Mesodermal cell (in vitro differentiated cells): ENCODE measurements around the gene ZFP90. TPM values are rescaled to one million over a fixed set of nuclear protein-coding genes. Genes with fewer than 3 reads are reported as not detected.
A peak's percentile ranks its signal among the peaks of the same experiment; 100 is the strongest.
"Not testable (repeated sequence)": the region's sequence is repeated elsewhere in the genome, so short reads cannot be mapped to it uniquely, and the experiment has no call there.

ENCODE experiments used
- H3K27ac ChIP-seq: 2 replicates; pipeline ENCODE4 v1.7.0; 2013; ENCODE audit warnings: mild to moderate bottlenecking, low read depth, low read length, moderate library complexity; ENCODE audit not compliant: severe bottlenecking
- H3K36me3 ChIP-seq: 2 replicates; pipeline ENCODE4 v1.7.1; 2013; ENCODE audit warnings: mild to moderate bottlenecking, low read length, moderate library complexity; ENCODE audit not compliant: control insufficient read depth, insufficient read depth
- H3K4me1 ChIP-seq: one replicate; pipeline ENCODE4 v1.7.1; 2013; ENCODE audit warnings: mild to moderate bottlenecking, low read length; ENCODE audit not compliant: insufficient read depth, control insufficient read depth, poor library complexity, severe bottlenecking
- H3K4me3 ChIP-seq: 2 replicates; pipeline ENCODE4 v1.7.0; 2013; ENCODE audit warnings: low read length, control low read depth, mild to moderate bottlenecking; ENCODE audit not compliant: insufficient read depth, poor library complexity, severe bottlenecking; ENCODE audit errors: extremely low read depth
- H3K9me3 ChIP-seq: 2 replicates; pipeline ENCODE4 v1.7.1; 2013; ENCODE audit warnings: mild to moderate bottlenecking, low read length, moderate library complexity; ENCODE audit not compliant: control insufficient read depth
- WGBS, 2 experiments: methylation state at CpG; one replicate each; pipeline ENCODE4 v1.1.5; 2013; ENCODE audit warnings: missing lambda C conversion rate in 2 of 2; ENCODE audit not compliant: insufficient coverage in 2 of 2; 5-methylcytosine and 5-hydroxymethylcytosine counted together
- polyA plus RNA-seq, 2 experiments: library from polyadenylated mRNA; stranded (reverse); fragments of 50-300 nt; gene quantifications; one replicate each; pipeline ENCODE4 v1.2.3, GENCODE V29; 2013

The ZFP90 gene
- polyA plus RNA-seq (2013, experiment 1 of 2), result 31.4 TPM
- polyA plus RNA-seq (2013, experiment 2 of 2), result 37.0 TPM

DNA sequence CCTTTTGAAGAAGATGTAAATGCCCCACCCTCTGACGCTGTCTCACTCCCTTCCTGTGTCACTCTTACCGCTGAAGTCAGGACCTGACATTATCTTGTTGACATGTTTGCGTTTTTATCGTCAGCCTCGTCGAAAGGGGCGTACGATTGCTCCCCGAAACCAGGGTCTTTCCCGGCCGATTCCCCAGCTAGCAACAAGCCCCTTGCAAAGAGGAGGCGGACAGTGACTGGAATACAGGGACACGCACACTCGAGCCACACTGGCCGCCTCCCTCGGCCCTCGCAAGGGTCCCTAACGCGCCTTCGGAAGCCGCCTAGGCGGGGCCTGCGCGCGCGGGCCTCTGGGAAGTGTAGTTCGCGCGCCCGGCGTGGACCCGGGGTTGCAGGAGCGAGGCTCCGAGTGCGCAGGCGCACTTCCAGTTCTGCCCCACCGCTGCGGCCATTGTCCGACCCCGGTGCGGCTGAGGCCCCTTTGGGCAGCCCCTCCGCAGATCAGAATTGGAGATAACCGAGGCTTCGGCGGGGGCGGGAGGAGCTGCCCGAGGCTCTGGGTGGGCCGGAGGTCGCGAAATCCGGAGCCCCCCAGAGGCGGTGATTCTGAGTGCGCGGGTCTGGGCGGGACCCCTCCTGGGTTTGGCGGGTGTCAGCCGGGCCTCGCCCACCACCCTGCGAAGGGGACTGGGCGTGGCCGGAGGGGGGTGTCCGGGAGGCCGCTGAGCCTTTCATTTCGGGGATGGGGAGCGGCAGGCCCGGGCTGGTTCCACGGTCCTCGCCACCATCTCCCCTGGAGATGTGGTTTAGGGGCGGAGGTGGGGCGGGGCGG is at the start of gene ZFP90:
ZFP90 (plus strand) TSS at position 412 of the 822 bp plus-strand sequence. CDS start 502 bp downstream, outside the sequence.
- Histone ChIP-seq H3K4me1 (no peaks in the 10 kb centered on the region), H3K9me3 (peaks cover 26% of the 10 kb centered on the region), H3K27ac (peak within 1 kb of the TSS; percentile 45), H3K36me3 (peaks cover 36% of the 10 kb centered on the region), H3K4me3 (peak within 1 kb of the TSS; percentile 78)
- WGBS, 2 experiments, result 1 to 2% methylated on average over 50 to 51 of the region's 71 CpGs

DNA sequence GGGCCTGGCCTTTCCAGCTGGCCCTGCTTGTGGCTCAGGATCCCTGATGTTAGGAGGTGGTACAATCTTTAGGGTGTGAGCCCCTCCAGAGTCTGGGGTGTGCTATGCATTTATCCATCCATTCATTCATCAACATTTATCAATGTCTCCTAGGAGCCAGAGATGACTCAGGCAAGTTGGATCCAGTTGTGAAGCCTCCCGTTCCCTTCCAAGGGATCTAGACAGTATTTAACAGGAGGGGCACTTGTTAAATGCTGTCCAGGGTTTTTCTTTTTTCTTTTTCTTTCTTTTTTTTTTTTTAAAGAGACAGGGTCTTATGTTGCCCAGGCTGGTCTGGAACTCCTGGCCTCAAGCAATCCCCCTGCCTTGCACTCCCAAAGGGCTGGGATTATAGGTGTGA is 48.7 kb upstream of the ZFP90 start:
- Histone ChIP-seq H3K36me3 (no peaks in the 10 kb centered on the region), H3K9me3 (no peaks in the 10 kb centered on the region), H3K4me1 (peaks cover 15% of the 10 kb centered on the region), H3K27ac (no peak overlapping the region), H3K4me3 (no peak overlapping the region)
- 80% methylated on average over 1 of the region's 1 CpG; no CpG with 5 or more reads in 1 of the 2 experiments for WGBS, 2 experiments

DNA sequence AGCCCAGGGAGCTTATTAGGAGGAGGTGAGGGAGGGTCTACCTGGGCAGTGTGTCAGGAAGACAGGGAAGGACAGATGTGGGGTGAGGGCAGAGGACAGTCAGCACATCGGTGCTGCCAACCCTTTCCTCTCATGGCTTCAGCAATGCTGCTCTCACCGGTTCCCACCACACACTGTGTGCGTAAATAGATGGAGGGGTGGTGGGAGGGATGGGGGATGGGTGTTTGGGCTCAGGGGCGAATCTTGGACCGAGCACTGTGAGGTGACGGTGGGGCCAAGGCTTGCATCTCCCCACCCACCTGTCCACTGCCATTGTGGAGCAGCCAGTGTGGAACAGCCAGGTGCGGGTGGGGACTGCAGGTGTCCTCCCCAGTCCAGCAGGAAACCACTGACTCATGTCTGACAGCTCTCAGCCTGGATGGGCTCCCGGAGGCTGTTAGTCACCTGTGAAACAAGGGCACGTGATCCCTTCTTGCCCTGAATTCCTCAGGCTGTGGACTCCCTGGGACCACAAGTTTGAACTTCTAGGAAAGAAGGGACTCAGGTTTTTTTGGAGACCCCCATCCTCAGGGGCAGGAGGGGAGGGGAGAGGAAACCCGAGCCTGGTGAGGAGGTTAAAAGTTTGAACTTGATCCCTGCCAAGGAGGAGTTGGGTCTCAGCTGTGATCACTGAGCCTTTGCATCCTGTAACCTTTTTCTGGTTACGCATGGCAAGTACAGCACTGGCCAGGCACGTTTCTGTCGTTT is 48.1 kb upstream of the ZFP90 start:
- no peaks in the 10 kb centered on the region for H3K36me3 ChIP-seq
- 47 to 54% methylated on average over 10 to 12 of the region's 13 CpGs for WGBS, 2 experiments
- H3K4me1 ChIP-seq, result peaks cover 15% of the 10 kb centered on the region
- H3K9me3 ChIP-seq, result no peaks in the 10 kb centered on the region
- H3K4me3 ChIP-seq, result no peak overlapping the region
- H3K27ac ChIP-seq, result no peak overlapping the region

DNA sequence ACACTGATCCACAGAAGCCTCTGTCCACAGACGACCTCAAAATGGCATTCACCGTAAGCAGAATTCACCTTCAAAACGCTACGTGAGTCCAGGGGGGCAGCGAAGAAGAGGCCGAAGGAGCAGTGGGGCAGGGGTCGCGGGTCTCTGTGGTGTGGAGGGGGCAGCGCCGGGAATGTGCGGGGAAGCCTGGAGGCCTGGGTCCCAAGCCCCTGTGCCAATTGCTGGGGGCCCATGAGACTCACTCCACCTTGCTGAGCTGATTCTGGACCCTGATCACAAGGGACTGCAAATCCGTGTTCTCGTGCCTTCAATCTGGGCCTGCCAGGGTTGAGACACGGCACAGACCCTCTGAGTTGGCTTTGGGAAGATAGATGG is 47.5 kb upstream of the ZFP90 start:
- no peak overlapping the region for H3K4me3 ChIP-seq
- H3K36me3 ChIP-seq, result no peaks in the 10 kb centered on the region
- peaks cover 13% of the 10 kb centered on the region for H3K4me1 ChIP-seq
- H3K27ac ChIP-seq, result no peak overlapping the region
- WGBS, 2 experiments, result 90 to 91% methylated on average over 14 of the region's 14 CpGs
- H3K9me3 ChIP-seq, result no peaks in the 10 kb centered on the region

DNA sequence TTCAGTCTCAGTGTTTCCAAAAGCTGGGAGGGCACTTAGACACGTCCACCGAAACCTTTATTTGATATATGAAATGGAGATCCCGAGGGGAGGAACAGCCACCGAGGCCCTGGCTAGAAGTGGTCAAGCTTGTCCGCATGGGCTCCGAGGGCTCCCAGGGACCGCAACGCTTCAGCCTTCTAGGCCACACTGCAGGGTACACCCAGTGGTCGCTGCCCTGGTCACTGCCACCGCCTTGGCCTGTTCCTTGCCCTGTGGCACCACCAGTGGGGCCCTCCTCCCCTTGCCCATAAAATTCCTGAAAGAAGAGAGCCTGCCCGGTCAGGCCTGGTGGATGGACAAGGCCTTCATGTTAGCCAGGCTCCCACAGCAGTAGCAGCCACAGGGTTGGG is 46.9 kb upstream of the ZFP90 start:
- 88 to 90% methylated on average over 9 to 11 of the region's 11 CpGs for WGBS, 2 experiments
- peaks cover 7% of the 10 kb centered on the region for H3K4me1 ChIP-seq
- no peak overlapping the region for H3K4me3 ChIP-seq
- H3K27ac ChIP-seq, result no peak overlapping the region
- no peaks in the 10 kb centered on the region for H3K9me3 ChIP-seq
- no peaks in the 10 kb centered on the region for H3K36me3 ChIP-seq

DNA sequence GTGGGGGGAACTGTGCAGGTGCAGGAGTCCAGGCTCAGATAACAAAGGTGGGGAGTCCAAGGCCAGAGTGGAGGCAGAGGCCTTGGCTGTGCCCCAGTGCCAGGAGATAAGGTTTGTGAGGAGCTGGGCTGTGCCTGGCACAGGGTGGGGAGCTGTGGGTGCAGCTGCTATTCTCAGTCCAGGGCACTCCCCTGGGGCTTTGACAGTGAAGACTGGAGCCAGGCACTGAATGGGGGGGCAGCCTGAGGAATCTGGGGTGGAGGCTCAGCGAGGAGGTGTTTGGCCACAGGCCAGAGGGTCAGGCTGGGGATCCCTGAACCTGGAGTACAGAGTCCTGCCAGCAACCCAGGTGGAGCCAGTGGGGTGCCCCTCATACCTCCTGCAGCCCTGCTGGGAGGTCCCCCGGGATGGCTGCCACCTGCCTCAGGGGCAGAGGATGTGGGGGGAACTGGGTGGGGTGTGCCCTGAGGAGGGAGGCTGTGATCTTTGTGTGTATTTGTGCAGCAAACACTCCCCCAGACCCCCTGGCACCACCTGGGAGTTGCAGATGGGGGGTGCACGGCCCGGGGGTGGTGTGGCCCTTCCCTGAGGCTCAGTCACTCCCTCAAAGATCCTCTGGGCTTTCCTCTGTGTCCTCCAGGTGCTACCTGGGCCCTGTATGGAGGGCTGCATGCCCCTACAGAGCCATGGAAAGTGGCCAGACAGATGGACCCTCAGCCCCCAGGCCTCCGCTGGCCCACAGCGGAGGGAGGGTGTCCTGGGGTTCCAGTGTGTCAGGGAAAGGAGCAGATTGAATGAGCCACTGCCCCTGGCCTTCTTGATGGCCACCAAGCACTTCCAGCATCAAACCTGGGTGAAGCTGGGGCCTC is 46.3 kb upstream of the ZFP90 start:
- Histone ChIP-seq H3K9me3 (no peaks in the 10 kb centered on the region), H3K4me1 (peaks cover 4% of the 10 kb centered on the region), H3K4me3 (no peak overlapping the region), H3K27ac (no peak overlapping the region), H3K36me3 (no peaks in the 10 kb centered on the region)
- 85 to 90% methylated on average over 4 to 5 of the region's 6 CpGs for WGBS, 2 experiments

DNA sequence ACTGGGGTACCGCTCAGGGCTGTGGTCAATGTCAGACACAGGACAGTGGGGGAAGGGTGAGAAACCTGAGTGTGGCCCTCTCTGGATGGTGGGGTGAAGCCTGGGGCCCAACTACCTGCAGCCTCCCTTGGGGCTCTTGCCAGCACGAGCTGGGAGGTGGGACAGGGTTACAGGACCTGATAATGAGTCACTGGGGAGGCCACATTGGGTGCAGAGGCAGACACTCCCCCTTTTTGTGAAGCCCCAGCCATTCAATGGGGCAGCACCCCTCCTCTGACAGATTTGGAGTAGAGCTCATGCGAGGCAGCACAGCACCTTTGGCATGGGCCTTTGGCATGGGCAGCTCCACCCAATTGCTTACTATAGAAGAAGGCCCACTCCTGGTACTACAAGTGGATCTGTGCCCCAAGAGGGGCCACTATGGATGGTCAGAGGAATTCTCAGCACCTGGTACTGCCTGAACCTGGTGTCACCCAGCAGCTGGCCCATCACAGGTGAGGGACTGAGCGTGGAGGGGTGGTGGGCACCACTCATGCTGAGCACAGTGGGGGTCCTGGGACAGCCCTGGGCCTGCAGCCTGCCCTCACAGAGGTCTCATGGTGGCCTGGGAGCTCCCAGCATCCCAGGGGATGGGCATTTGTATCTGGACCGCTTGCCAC is 45.5 kb upstream of the ZFP90 start:
- Histone ChIP-seq H3K4me1 (peaks cover 4% of the 10 kb centered on the region), H3K27ac (no peak overlapping the region), H3K4me3 (no peak overlapping the region), H3K9me3 (no peaks in the 10 kb centered on the region), H3K36me3 (no peaks in the 10 kb centered on the region)
- WGBS, 2 experiments, result 85 to 93% methylated on average over 4 to 5 of the region's 5 CpGs

DNA sequence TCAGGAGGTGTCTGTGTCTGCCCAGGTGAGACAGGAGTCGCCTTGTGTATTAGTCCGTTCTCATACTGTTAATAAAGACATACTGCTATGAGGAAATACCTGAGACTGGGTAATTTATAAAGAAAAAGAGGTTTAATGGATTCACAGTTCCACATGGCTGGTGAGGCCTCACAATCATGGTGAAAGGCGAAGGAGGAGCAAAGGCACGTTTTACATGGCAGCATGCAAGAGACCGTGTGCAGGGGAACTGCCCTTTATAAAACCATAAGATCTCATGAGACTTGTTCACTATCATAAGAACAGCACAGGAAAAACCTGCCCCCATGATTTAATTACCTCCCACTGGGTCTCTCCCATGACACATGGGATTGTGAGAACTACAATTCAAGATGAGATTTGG is 44.8 kb upstream of the ZFP90 start:
- H3K9me3 ChIP-seq, H3K36me3 ChIP-seq, H3K4me1 ChIP-seq, H3K27ac ChIP-seq, H3K4me3 ChIP-seq: not testable (repeated sequence)
- 80 to 100% methylated on average over 2 of the region's 5 CpGs for WGBS, 2 experiments

DNA sequence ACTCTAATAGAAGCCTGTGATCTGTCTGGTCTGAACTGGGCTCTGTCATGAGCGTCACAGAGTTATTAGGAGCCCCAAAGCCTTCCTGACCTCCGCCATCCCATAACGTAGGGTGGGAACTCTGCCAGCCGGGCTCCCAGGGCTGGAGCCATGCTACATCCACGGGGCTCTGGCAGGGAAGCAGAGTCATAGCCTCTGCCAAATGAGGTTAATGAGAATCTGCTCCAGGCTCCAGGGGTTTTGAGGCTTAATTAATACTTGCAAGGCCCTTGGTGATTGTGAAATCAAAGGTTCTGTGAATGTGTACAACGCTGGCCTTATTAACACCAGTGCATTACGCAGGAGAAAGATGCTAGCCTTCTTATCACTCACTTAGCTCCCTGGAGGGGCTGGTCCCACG is 42.4 kb upstream of the ZFP90 start:
- H3K4me1 ChIP-seq, result no peaks in the 10 kb centered on the region
- no peaks in the 10 kb centered on the region for H3K36me3 ChIP-seq
- H3K4me3 ChIP-seq, result no peak overlapping the region
- H3K9me3 ChIP-seq, result no peaks in the 10 kb centered on the region
- H3K27ac ChIP-seq, result no peak overlapping the region
- 86 to 90% methylated on average over 7 to 8 of the region's 8 CpGs for WGBS, 2 experiments

DNA sequence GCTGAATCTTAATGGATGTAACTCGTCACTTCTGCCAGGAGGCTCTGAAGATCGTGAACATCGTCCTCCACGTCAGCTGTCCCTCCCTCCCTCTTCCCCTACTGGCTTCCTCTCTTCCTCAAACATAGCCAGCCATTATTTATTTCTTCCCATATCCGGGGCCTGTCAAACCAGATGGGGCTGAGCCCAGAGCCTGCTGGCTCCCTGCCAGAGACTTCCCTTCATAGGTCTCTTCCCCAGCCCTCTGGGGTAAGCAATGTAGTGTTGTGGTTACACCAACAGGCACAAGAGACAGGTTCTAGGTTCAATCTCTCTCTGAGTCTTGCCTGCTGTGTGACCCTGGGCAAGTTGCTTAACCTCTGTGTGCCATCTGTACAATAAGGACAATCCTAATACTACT is 40.1 kb upstream of the ZFP90 start:
- Histone ChIP-seq H3K4me1 (no peaks in the 10 kb centered on the region), H3K36me3 (no peaks in the 10 kb centered on the region), H3K27ac (no peak overlapping the region), H3K9me3 (no peaks in the 10 kb centered on the region), H3K4me3 (no peak overlapping the region)
- WGBS, 2 experiments, result 89 to 96% methylated on average over 4 of the region's 5 CpGs
